B cell (primary cell): ENCODE results near the gene CHCHD3. TPM values are rescaled to one million over a fixed set of nuclear protein-coding genes. Genes with fewer than 3 reads are reported as not detected.

Experiments
- ATAC-seq: fragments of 200-7000 bp; cut with Tn5 transposase; one replicate; pipeline ENCODE4 v1.10.0; 2021; ENCODE audit warnings: low read depth, mild to moderate bottlenecking, moderate number of reproducible peaks, moderate library complexity
- CTCF ChIA-PET: fragments of 350-600 bp; sonication (Branson Sonifier 250); formaldehyde crosslinking; loops from one replicate; lab custom pipeline; 2021; ENCODE audit warnings: antibody characterized with exemption, inconsistent platforms; lab: Charles Lee
- POLR2A ChIA-PET: fragments of 350-600 bp; sonication (Branson Sonifier 250); formaldehyde crosslinking; loops from one replicate; lab custom pipeline; 2021; ENCODE audit warnings: antibody characterized with exemption; lab: Charles Lee
- DNase-seq: peaks from one replicate; pipeline ENCODE4 v3.0.0; 2013
- H2AFZ ChIP-seq: 2 replicates; pipeline ENCODE4 v1.6.1; 2012; ENCODE audit warnings: mild to moderate bottlenecking, low read depth, low read length; ENCODE audit not compliant: insufficient read depth, poor library complexity, severe bottlenecking
- H3K27ac ChIP-seq, 2 donors: 1 replicate in 1 of 2; 2 replicates in 1 of 2; pipeline ENCODE4 v1.5.1; 2012 to 2013; ENCODE audit warnings: low read length in 2 of 2, mild to moderate bottlenecking in 2 of 2, moderate library complexity in 1 of 2
- H3K27me3 ChIP-seq, 4 experiments: fragments of 200-600 bp in 1 of 4; sonication (generic) in 1 of 4; replicated peaks in 1 of 4; 1 replicate in 2 of 4; 2 replicates in 2 of 4; pipeline versions ENCODE4 v1.6.1 to v1.7.0; 2013 to 2016; ENCODE audit warnings: low read length in 3 of 4, mild to moderate bottlenecking in 2 of 4, mixed read lengths in 1 of 4, moderate library complexity in 1 of 4; ENCODE audit not compliant: insufficient read depth in 4 of 4, control insufficient read depth in 3 of 4; ENCODE audit errors: control extremely low read depth in 1 of 4
- H3K36me3 ChIP-seq, 2 experiments: replicated peaks in 1 of 2; 1 replicate in 1 of 2; 2 replicates in 1 of 2; pipeline versions ENCODE4 v1.6.1 to v1.7.1; 2013; ENCODE audit warnings: low read length in 1 of 2; ENCODE audit not compliant: insufficient read depth in 2 of 2, control insufficient read depth in 1 of 2; ENCODE audit errors: control extremely low read depth in 1 of 2, extremely low read depth in 1 of 2
- H3K4me1 ChIP-seq, 2 donors: fragments of 200-600 bp in 1 of 2; sonication (generic) in 1 of 2; 1 replicate in 1 of 2; 2 replicates in 1 of 2; pipeline versions ENCODE4 v1.5.1 to v1.6.1; 2013 to 2017; ENCODE audit warnings: low read length in 2 of 2; ENCODE audit not compliant: control insufficient read depth in 2 of 2, insufficient read depth in 2 of 2
- H3K4me2 ChIP-seq: replicated peaks from 2 replicates; pipeline ENCODE3; 2012; ENCODE audit warnings: mild to moderate bottlenecking, low read depth, low read length; ENCODE audit not compliant: poor library complexity, severe bottlenecking
- H3K4me3 ChIP-seq, 5 experiments: fragments of 200-600 bp in 1 of 5; sonication (generic) in 1 of 5; 1 replicate in 3 of 5; 2 replicates in 2 of 5; pipeline versions ENCODE4 v1.5.1 to v1.7.0; 2011 to 2016; ENCODE audit warnings: low read length in 4 of 5, mild to moderate bottlenecking in 4 of 5, low read depth in 2 of 5, control low read depth in 1 of 5, moderate library complexity in 1 of 5; ENCODE audit not compliant: insufficient read depth in 1 of 5; ENCODE audit errors: control extremely low read depth in 1 of 5, extremely low read depth in 1 of 5
- H3K79me2 ChIP-seq: fragments of 200-600 bp; sonication (generic); one replicate; pipeline ENCODE4 v1.6.0; 2016; ENCODE audit warnings: low read length; ENCODE audit not compliant: control insufficient read depth, insufficient read depth
- H3K9ac ChIP-seq: fragments of 200-600 bp; sonication (generic); 2 replicates; pipeline ENCODE4 v1.6.1; 2017; ENCODE audit warnings: mild to moderate bottlenecking, low read length, moderate library complexity
- H3K9me3 ChIP-seq, 3 donors: one replicate each; pipeline versions ENCODE4 v1.6.1 to v1.7.1; 2013; ENCODE audit warnings: low read length in 2 of 3; ENCODE audit not compliant: control insufficient read depth in 2 of 3, insufficient read depth in 1 of 3; ENCODE audit errors: control extremely low read depth in 1 of 3
- H4K20me1 ChIP-seq: 2 replicates; pipeline ENCODE4 v1.6.0; 2012; ENCODE audit warnings: mild to moderate bottlenecking, low read length; ENCODE audit not compliant: insufficient read depth, control insufficient read depth, poor library complexity, severe bottlenecking
- H3K27ac Mint-ChIP-seq: one replicate; pipeline ENCODE4 v1.8.0; 2021; ENCODE audit warnings: mixed read lengths
- H3K27me3 Mint-ChIP-seq: one replicate; pipeline ENCODE4 v1.8.0; 2021; ENCODE audit warnings: mixed read lengths
- H3K4me1 Mint-ChIP-seq: one replicate; pipeline ENCODE4 v1.8.0; 2021; ENCODE audit warnings: mixed read lengths
- H3K4me3 Mint-ChIP-seq: one replicate; pipeline ENCODE4 v1.8.0; 2021; ENCODE audit warnings: mixed read lengths
- H3K9me3 Mint-ChIP-seq: one replicate; pipeline ENCODE4 v1.8.0; 2022; ENCODE audit warnings: mixed read lengths; ENCODE audit not compliant: insufficient read depth
- EZH2 ChIP-seq: IDR thresholded peaks from 2 replicates; pipeline ENCODE4 v1.6.1; 2012; ENCODE audit warnings: borderline replicate concordance, low read depth, mild to moderate bottlenecking, moderate library complexity, low read length; ENCODE audit not compliant: insufficient read depth, poor library complexity, severe bottlenecking
- WGBS: methylation state at CpG from one replicate; pipeline ENCODE4 v1.1.5; 2013; ENCODE audit warnings: missing lambda C conversion rate; ENCODE audit not compliant: insufficient coverage; 5-methylcytosine and 5-hydroxymethylcytosine counted together
- intact Hi-C: fragments of 100-400 bp; cut with micrococcal nuclease; formaldehyde crosslinking; loops from one replicate; pipeline ENCODE4 v1.10.0; 2022
- polyA plus RNA-seq: library from polyadenylated mRNA; depleted of rRNA; stranded (reverse); fragments of >200 nt; gene quantifications from 2 replicates; pipeline ENCODE4 v1.2.3, GENCODE V29; 2012
- total RNA-seq, 2 donors: library from RNA; stranded (reverse); fragments of 120-200 nt in 1 of 2; gene quantifications; 1 replicate in 1 of 2; 2 replicates in 1 of 2; pipeline versions ENCODE4 v1.2.3 to v1.2.4, GENCODE V29; 2013 to 2022
- TF ChIP-seq, protein P1 (sequence below): fragments of 200-600 bp; IDR thresholded peaks from one replicate; pipeline ENCODE4 v1.8.0; 2022; ENCODE audit warnings: antibody characterized with exemption, mild to moderate bottlenecking

CHCHD3 gene
- total and polyA plus RNA-seq, 2 donors (not counting 1 experiment from before 2014, with no cell fraction given) = 20.1 to 38.4 TPM

GRCh38 chr7:132950725-132951124 lies 131.2 kb downstream of the CHCHD3 start:
- Histone ChIP-seq H2AFZ (no peak overlapping the region), H3K27me3 (no peaks in the 10 kb centered on the region), H3K79me2 (no peaks in the 10 kb centered on the region), H3K27ac (no peak overlapping the region), H3K9ac (no peak overlapping the region), H3K4me3 (no peak overlapping the region), H3K9me3 (no peaks in the 10 kb centered on the region), H4K20me1 (no peaks in the 10 kb centered on the region), H3K36me3 (no peaks in the 10 kb centered on the region), H3K4me2 (no peak overlapping the region), H3K4me1 (no peaks in the 10 kb centered on the region)
- H3K4me1 Mint-ChIP-seq = no peaks in the 10 kb centered on the region
- H3K4me3 Mint-ChIP-seq = no peak overlapping the region
- POLR2A ChIA-PET = no interaction called here
- ATAC-seq (no peak), DNase-seq (no peak)
- H3K9me3 Mint-ChIP-seq = no peaks in the 10 kb centered on the region
- CTCF ChIA-PET = no interaction called here
- no CpG with 5 or more reads among the region's 1 CpG for WGBS
- intact Hi-C loops = no loop called here
- no peaks in the 10 kb centered on the region for H3K27me3 Mint-ChIP-seq
- TF ChIP-seq, protein P1, sequence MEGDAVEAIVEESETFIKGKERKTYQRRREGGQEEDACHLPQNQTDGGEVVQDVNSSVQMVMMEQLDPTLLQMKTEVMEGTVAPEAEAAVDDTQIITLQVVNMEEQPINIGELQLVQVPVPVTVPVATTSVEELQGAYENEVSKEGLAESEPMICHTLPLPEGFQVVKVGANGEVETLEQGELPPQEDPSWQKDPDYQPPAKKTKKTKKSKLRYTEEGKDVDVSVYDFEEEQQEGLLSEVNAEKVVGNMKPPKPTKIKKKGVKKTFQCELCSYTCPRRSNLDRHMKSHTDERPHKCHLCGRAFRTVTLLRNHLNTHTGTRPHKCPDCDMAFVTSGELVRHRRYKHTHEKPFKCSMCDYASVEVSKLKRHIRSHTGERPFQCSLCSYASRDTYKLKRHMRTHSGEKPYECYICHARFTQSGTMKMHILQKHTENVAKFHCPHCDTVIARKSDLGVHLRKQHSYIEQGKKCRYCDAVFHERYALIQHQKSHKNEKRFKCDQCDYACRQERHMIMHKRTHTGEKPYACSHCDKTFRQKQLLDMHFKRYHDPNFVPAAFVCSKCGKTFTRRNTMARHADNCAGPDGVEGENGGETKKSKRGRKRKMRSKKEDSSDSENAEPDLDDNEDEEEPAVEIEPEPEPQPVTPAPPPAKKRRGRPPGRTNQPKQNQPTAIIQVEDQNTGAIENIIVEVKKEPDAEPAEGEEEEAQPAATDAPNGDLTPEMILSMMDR = no peak
- no peak for TF ChIP-seq EZH2
- no peak overlapping the region for H3K27ac Mint-ChIP-seq

GRCh38 chr7:132947011-132947410 lies 134.9 kb downstream of the CHCHD3 start:
- H3K36me3 ChIP-seq = no peaks in the 10 kb centered on the region
- H3K27me3 ChIP-seq = no peaks in the 10 kb centered on the region
- H2AFZ ChIP-seq = no peak overlapping the region
- intact Hi-C loops = no loop called here
- no peak overlapping the region for H3K4me2 ChIP-seq
- no peak overlapping the region for H3K4me3 Mint-ChIP-seq
- no peaks in the 10 kb centered on the region for H3K4me1 ChIP-seq
- H3K9me3 Mint-ChIP-seq = no peaks in the 10 kb centered on the region
- no peak overlapping the region for H3K9ac ChIP-seq
- H3K79me2 ChIP-seq = no peaks in the 10 kb centered on the region
- no peak overlapping the region for H3K27ac ChIP-seq
- H3K9me3 ChIP-seq = no peaks in the 10 kb centered on the region
- ChIA-PET POLR2A (no interaction called here), CTCF (no interaction called here)
- ATAC-seq (no peak), DNase-seq (no peak)
- no peaks in the 10 kb centered on the region for H4K20me1 ChIP-seq
- no peaks in the 10 kb centered on the region for H3K4me1 Mint-ChIP-seq
- no peak overlapping the region for H3K4me3 ChIP-seq
- no peak overlapping the region for H3K27ac Mint-ChIP-seq
- whole genome bisulfite sequencing = no CpG with 5 or more reads among the region's 1 CpG
- H3K27me3 Mint-ChIP-seq = no peaks in the 10 kb centered on the region
- no peak for TF ChIP-seq EZH2
- TF ChIP-seq, protein P1 = no peak
